Ascending aorta (tissue), 2 donors: ENCODE data around the gene OLFM1. TPM values are rescaled to one million over a fixed set of nuclear protein-coding genes. Genes with fewer than 3 reads are reported as not detected.

ENCODE experiments used
- DNase-seq, 2 donors: peaks; one replicate each; pipeline ENCODE4 v3.0.0-alpha.2; 2019; ENCODE audit warnings: low spot score in 2 of 2
- H3K27ac ChIP-seq, 2 donors: fragments of 200-600 bp; sonication (generic); one replicate each; pipeline ENCODE4 v1.5.1; 2016 to 2017; ENCODE audit warnings: mild to moderate bottlenecking in 1 of 2
- H3K27me3 ChIP-seq: fragments of 200-600 bp; sonication (generic); one replicate; pipeline ENCODE4 v1.5.1; 2017
- H3K36me3 ChIP-seq, 2 donors: fragments of 200-600 bp; sonication (generic); one replicate each; pipeline ENCODE4 v1.5.1; 2016
- H3K4me1 ChIP-seq, 2 donors: fragments of 200-600 bp; sonication (generic); one replicate each; pipeline ENCODE4 v1.5.1; 2016 to 2017; ENCODE audit warnings: mild to moderate bottlenecking in 1 of 2
- H3K4me3 ChIP-seq, 2 donors: fragments of 200-600 bp; sonication (generic); one replicate each; pipeline ENCODE4 v1.5.1; 2016 to 2017; ENCODE audit warnings: mild to moderate bottlenecking in 1 of 2
- H3K9me3 ChIP-seq, 2 donors: fragments of 200-600 bp; sonication (generic); one replicate each; pipeline ENCODE4 v1.5.1; 2016
- CTCF ChIP-seq, 3 experiments: fragments of 200-600 bp in 2 of 3; fragments of 450-650 bp in 1 of 3; sonication (generic) in 2 of 3; IDR thresholded peaks; one replicate each; pipeline ENCODE4 v1.5.1; 2016 to 2019; ENCODE audit warnings: antibody characterized with exemption in 3 of 3, mild to moderate bottlenecking in 1 of 3, moderate library complexity in 1 of 3
- intact Hi-C: fragments of 100-400 bp; cut with DNase I; formaldehyde crosslinking; loops from one replicate; pipeline ENCODE4 v1.15.1; 2023
- total RNA-seq: library from RNA; depleted of rRNA; stranded (reverse); fragments of >200 nt; gene quantifications from one replicate; pipeline ENCODE4 v1.1.0, GENCODE V29; 2016

Gene OLFM1
- total RNA-seq, 1 donor from 2014 or later = 102 TPM

GRCh38 chr9:135079018-135079417 is 8.4 kb upstream of the OLFM1 start:
- intact Hi-C loops = no loop called here
- Histone ChIP-seq H3K27ac (no peak overlapping the region), H3K4me1 (peaks cover 0 to 4% of the 10 kb centered on the region in 2 donors), H3K9me3 (no peaks in the 10 kb centered on the region), H3K4me3 (no peak overlapping the region), H3K36me3 (no peaks in the 10 kb centered on the region), H3K27me3 (no peaks in the 10 kb centered on the region)
- peak in 1 of 2 donors; percentile 45 for DNase-seq
- TF ChIP-seq CTCF (IDR thresholded peaks at IDR 0.05) = no peak

GRCh38 chr9:135079676-135080075 is 7.8 kb upstream of the OLFM1 start:
- intact Hi-C loops = no loop called here
- Histone ChIP-seq H3K4me1 (peaks cover 0 to 4% of the 10 kb centered on the region in 2 donors), H3K9me3 (no peaks in the 10 kb centered on the region), H3K27me3 (no peaks in the 10 kb centered on the region), H3K4me3 (no peak overlapping the region), H3K36me3 (no peaks in the 10 kb centered on the region), H3K27ac (no peak overlapping the region)
- DNase-seq = peak in 1 of 2 donors; percentile 21
- no peak for TF ChIP-seq CTCF (IDR thresholded peaks at IDR 0.05)

GRCh38 chr9:135080286-135081263 is 6.9 kb upstream of the OLFM1 start:
- H3K4me3 ChIP-seq = no peak overlapping the region
- no peak for DNase-seq
- no peak overlapping the region for H3K27ac ChIP-seq
- TF ChIP-seq CTCF (IDR thresholded peaks at IDR 0.05) = no peak
- intact Hi-C loops = no loop called here
- H3K9me3 ChIP-seq = no peaks in the 10 kb centered on the region
- H3K4me1 ChIP-seq = peaks cover 0 to 4% of the 10 kb centered on the region in 2 donors
- no peaks in the 10 kb centered on the region for H3K27me3 ChIP-seq
- no peaks in the 10 kb centered on the region for H3K36me3 ChIP-seq

GRCh38 chr9:135081264-135081660 is 6.2 kb upstream of the OLFM1 start:
- TF ChIP-seq CTCF (IDR thresholded peaks at IDR 0.05) = no peak
- H3K36me3 ChIP-seq = no peaks in the 10 kb centered on the region
- H3K27me3 ChIP-seq = no peaks in the 10 kb centered on the region
- no peaks in the 10 kb centered on the region for H3K9me3 ChIP-seq
- no peak for DNase-seq
- peaks cover 0 to 1% of the 10 kb centered on the region in 2 donors for H3K4me1 ChIP-seq
- H3K27ac ChIP-seq = no peak overlapping the region
- no peak overlapping the region for H3K4me3 ChIP-seq
- intact Hi-C loops = no loop called here

- Histone ChIP-seq H3K4me3 (no peak overlapping the region), H3K27me3 (peaks cover 3% of the 10 kb centered on the region), H3K36me3 (no peaks in the 10 kb centered on the region), H3K9me3 (no peaks in the 10 kb centered on the region), H3K27ac (no peak overlapping the region), H3K4me1 (peaks cover 0 to 5% of the 10 kb centered on the region in 2 donors)
- no peak for DNase-seq
- intact Hi-C loops = no loop called here
- TF ChIP-seq CTCF (IDR thresholded peaks at IDR 0.05) = no peak
These were observed 5.7 kb upstream of the OLFM1 start for GRCh38 chr9:135081731-135082130.
